GM12878 (cell line): ENCODE data around the gene PRPS2. TPM values are rescaled to one million over a fixed set of nuclear protein-coding genes. Genes with fewer than 3 reads are reported as not detected.

Experiments used
- ATAC-seq: fragments of 200-7000 bp; cut with Tn5 transposase; 3 replicates; pipeline ENCODE4 v1.9.1; 2020; ENCODE audit warnings: mild to moderate bottlenecking, moderate library complexity
- BruUV-seq: library from RNA; stranded (reverse); fragments of 400-500 nt; replicated peaks from 2 replicates; lab custom pipeline; 2021; lab: Mats Ljungman, UMichigan
- CTCF ChIA-PET: fragments of 300-600 bp; sonication (Branson Sonifier 250); formaldehyde crosslinking; extraction: SDS; loops from one replicate; lab custom pipeline; 2021; ENCODE audit warnings: inconsistent platforms; lab: Yijun Ruan, JAX
- POLR2A ChIA-PET: fragments of 350-600 bp; formaldehyde crosslinking; extraction: SDS; loops from one replicate; lab custom pipeline; 2021; ENCODE audit warnings: inconsistent platforms; lab: Charles Lee
- RAD21 ChIA-PET: fragments of 300-600 bp; sonication (Branson Sonifier 250); formaldehyde crosslinking; loops from one replicate; lab custom pipeline; 2023; ENCODE audit warnings: antibody characterized with exemption; ENCODE audit not compliant: unreplicated experiment; lab: Charles Lee
- SMC1A ChIA-PET: fragments of 300-600 bp; sonication (Branson Sonifier 250); formaldehyde crosslinking; loops from one replicate; lab custom pipeline; 2023; ENCODE audit not compliant: unreplicated experiment, uncharacterized antibody; lab: Charles Lee
- DNase-seq: peaks from one replicate; pipeline ENCODE4 v3.0.0-alpha.2; 2011; ENCODE audit warnings: low read depth, low spot score
- FAIRE-seq: peaks from 3 replicates; lab custom pipeline; 2011; peaks lifted over from hg19 to GRCh38; lab: Jason Lieb, UNC
- H2AFZ ChIP-seq: 2 replicates; pipeline ENCODE4 v1.6.0; 2011; ENCODE audit warnings: low read depth, low read length, control low read depth; ENCODE audit not compliant: control insufficient read depth
- H3K27ac ChIP-seq: 2 replicates; pipeline ENCODE4 v1.5.1; 2011; ENCODE audit warnings: control low read depth; ENCODE audit not compliant: control insufficient read depth, insufficient read depth
- H3K27me3 ChIP-seq, 2 experiments: replicated peaks in 1 of 2; 2 replicates each; pipeline versions ENCODE4 v1.6.0 to v1.6.1; 2011; ENCODE audit warnings: low read length in 1 of 2; ENCODE audit not compliant: control insufficient read depth in 2 of 2, insufficient read depth in 2 of 2
- H3K36me3 ChIP-seq, 2 experiments: 2 replicates each; pipeline ENCODE4 v1.5.1; 2011; ENCODE audit warnings: low read length in 1 of 2; ENCODE audit not compliant: control insufficient read depth in 2 of 2, insufficient read depth in 2 of 2
- H3K4me1 ChIP-seq: 2 replicates; pipeline ENCODE4 v1.6.1; 2011; ENCODE audit warnings: mild to moderate bottlenecking, low read length, moderate library complexity, mixed read lengths; ENCODE audit not compliant: control insufficient read depth, insufficient read depth
- H3K4me2 ChIP-seq: 2 replicates; pipeline ENCODE4 v1.6.0; 2011; ENCODE audit warnings: control low read depth; ENCODE audit not compliant: control insufficient read depth, insufficient read depth
- H3K4me3 ChIP-seq: fragments of 200-600 bp; sonication (generic); 2 replicates; pipeline ENCODE4 v1.5.1; 2016
- H3K79me2 ChIP-seq: 2 replicates; pipeline ENCODE4 v1.6.0; 2011; ENCODE audit warnings: low read length; ENCODE audit not compliant: control insufficient read depth, insufficient read depth
- H3K9ac ChIP-seq: 2 replicates; pipeline ENCODE4 v1.8.0; 2011; ENCODE audit warnings: low read length, control low read depth, mixed read lengths; ENCODE audit not compliant: control insufficient read depth, insufficient read depth
- H3K9me3 ChIP-seq: replicated peaks from 3 replicates; pipeline ENCODE4 v1.5.1; 2011; ENCODE audit warnings: mild to moderate bottlenecking, low read length; ENCODE audit not compliant: control insufficient read depth, insufficient read depth
- H4K20me1 ChIP-seq: 2 replicates; pipeline ENCODE4 v1.6.0; 2011; ENCODE audit not compliant: control insufficient read depth, insufficient read depth
- CBX3 ChIP-seq: fragments of 200-600 bp; sonication (generic); IDR thresholded peaks from 2 replicates; pipeline ENCODE4 v1.6.1; 2016; ENCODE audit warnings: low read depth, borderline replicate concordance
- GABPA ChIP-seq: IDR thresholded peaks from 2 replicates; pipeline ENCODE4 v1.6.1; 2014; ENCODE audit warnings: antibody characterized with exemption, low read depth, mild to moderate bottlenecking, inconsistent platforms
- NFIC ChIP-seq: IDR thresholded peaks from 2 replicates; pipeline ENCODE4 v1.6.1; 2012; ENCODE audit warnings: low read depth, mild to moderate bottlenecking, inconsistent platforms, low read length, moderate library complexity
- NR2C1 ChIP-seq: fragments of 450-650 bp; IDR thresholded peaks from 2 replicates; pipeline ENCODE4 v1.6.1; 2017; ENCODE audit warnings: antibody characterized with exemption, mild to moderate bottlenecking, moderate library complexity
- NR2F1 ChIP-seq: fragments of 450-650 bp; conservative IDR thresholded peaks from 2 replicates; pipeline ENCODE4 v1.6.1; 2017; ENCODE audit warnings: mild to moderate bottlenecking
- RCOR1 ChIP-seq: conservative IDR thresholded peaks from 2 replicates; pipeline ENCODE4 v1.6.1; 2012; ENCODE audit warnings: low read depth, low read length, improper control_type of control experiment
- RFX5 ChIP-seq: IDR thresholded peaks from 2 replicates; pipeline ENCODE4 v1.6.1; 2011; ENCODE audit warnings: low read depth, low read length, improper control_type of control experiment
- SUZ12 ChIP-seq: fragments of 200-600 bp; sonication (generic); IDR thresholded peaks from one replicate; pipeline ENCODE4 v1.6.1; 2018; ENCODE audit warnings: antibody characterized with exemption, mild to moderate bottlenecking; ENCODE audit not compliant: unreplicated experiment
- TCF3 ChIP-seq: IDR thresholded peaks from 2 replicates; pipeline ENCODE4 v1.6.1; 2012; ENCODE audit warnings: low read depth, mild to moderate bottlenecking, low read length, borderline replicate concordance; ENCODE audit not compliant: insufficient read depth
- WRNIP1 ChIP-seq: IDR thresholded peaks from 2 replicates; pipeline ENCODE4 v1.6.1; 2011; ENCODE audit warnings: low read depth, low read length, improper control_type of control experiment, borderline replicate concordance
- WGBS: methylation state at CpG from one replicate; pipeline ENCODE4 v1.1.6; 2016; ENCODE audit warnings: low lambda C conversion rate; ENCODE audit not compliant: insufficient replicate concordance, insufficient coverage; ENCODE audit errors: missing lambda C conversion rate; 5-methylcytosine and 5-hydroxymethylcytosine counted together
- in situ Hi-C: fragments of 300-500 bp; cut with MboI; formaldehyde crosslinking; loops from 9 replicates; pipeline ENCODE4 v1.14.3; 2018; ENCODE audit warnings: mixed read lengths
- intact Hi-C: fragments of 100-400 bp; cut with micrococcal nuclease; formaldehyde crosslinking; loops from one replicate; pipeline ENCODE4 v1.14.2; 2022; ENCODE audit not compliant: unreplicated experiment
- polyA plus RNA-seq, 11 experiments: library from polyadenylated mRNA; depleted of rRNA in 4 of 11; unstranded in 6 of 11; stranded (reverse) in 5 of 11; fragments of >200 nt; fragmentation: Nextera tagmentation in 4 of 11; fragmentation: Illumina TruSeq in 1 of 11; extraction: Ambion mirVana in 4 of 11; extraction: Trizol in 1 of 11; gene quantifications; 1 replicate in 1 of 11; 2 replicates in 10 of 11; pipeline versions ENCODE4 v1.2.1 to v1.2.3, GENCODE V29; 2011 to 2016; ENCODE audit warnings: inconsistent platforms in 2 of 11, missing spikeins in 2 of 11, low read depth in 1 of 11
- total RNA-seq, 4 experiments: library from RNA; depleted of rRNA in 3 of 4; stranded (reverse); fragments of >200 nt in 3 of 4; fragmentation: Illumina TruSeq in 1 of 4; extraction: Trizol in 1 of 4; gene quantifications; 2 replicates each; pipeline versions ENCODE4 v1.2.1 to v1.2.3, GENCODE V29; 2013 to 2021
- TF ChIP-seq, protein P1 (sequence below): IDR thresholded peaks from 2 replicates; pipeline ENCODE4 v1.6.1; 2012; ENCODE audit warnings: low read depth, low read length, improper control_type of control experiment
- TF ChIP-seq, protein P2 (sequence below): IDR thresholded peaks from 2 replicates; pipeline ENCODE4 v1.6.1; 2012; ENCODE audit warnings: mild to moderate bottlenecking, low read depth, low read length

The PRPS2 gene
- total and polyA plus RNA-seq, 10 of the 15 experiments (the other 5 are each of a cell fraction or from before 2014, with no cell fraction given): 44.1 to 102 (median 58.2) TPM

DNA sequence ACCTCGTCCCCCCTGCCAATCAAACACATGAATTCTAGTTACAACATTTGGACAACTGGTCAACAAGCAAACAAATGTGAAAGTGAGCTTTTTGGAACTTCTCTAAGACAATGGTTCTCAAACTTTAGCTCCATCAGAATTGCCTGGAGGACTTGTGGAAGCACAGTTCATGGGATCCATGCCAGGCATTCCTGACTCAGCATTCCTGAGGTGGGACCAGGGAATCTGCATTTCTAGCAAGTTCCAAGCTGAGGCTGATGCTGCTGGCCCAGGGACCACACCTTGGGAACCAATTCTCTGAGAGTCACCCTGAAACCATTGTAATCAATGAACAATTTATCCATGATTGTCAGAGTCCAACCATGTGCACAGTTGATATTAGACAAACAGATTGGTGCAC lies 43.8 kb upstream of the PRPS2 start (continued):
- TF ChIP-seq CBX3 (no peak), SUZ12 (no peak), GABPA (no peak)

DNA sequence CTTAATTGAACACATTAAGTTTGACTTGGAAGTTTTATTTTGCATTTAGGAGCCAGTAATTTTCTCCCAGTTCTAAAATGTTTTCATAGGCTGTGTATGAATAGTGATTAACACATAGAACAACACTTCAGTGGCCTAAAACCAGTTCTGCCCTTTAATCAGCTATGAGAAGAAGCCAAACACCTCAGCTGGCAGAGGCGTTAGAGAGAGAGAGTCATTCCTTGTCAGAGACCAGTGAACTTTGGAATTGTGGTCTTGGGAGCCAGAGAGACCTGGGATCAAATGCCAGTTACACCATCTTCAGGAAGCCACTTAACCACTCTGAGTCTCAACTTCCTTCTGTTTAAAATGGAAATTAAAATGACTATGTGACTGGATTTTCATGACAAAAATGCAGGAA lies 39.3 kb upstream of the PRPS2 start:
- no peak overlapping the region for H3K9ac ChIP-seq
- FAIRE-seq: no peak
- no peaks in the 10 kb centered on the region for H3K4me1 ChIP-seq
- ChIA-PET CTCF (interaction anchor here (1.0 to 1.7 kb wide), 3 partner anchors 10 to 50 kb away, joined by 4 to 6 read pairs (median 4); no protein-coding TSS in a partner anchor), SMC1A (interaction anchor here (0.6 to 0.9 kb wide), 2 partner anchors 19 to 1916 kb away, joined by 3 read pairs; no protein-coding TSS in a partner anchor), RAD21 (no interaction called here), POLR2A (no interaction called here)
- H3K4me3 ChIP-seq: no peak overlapping the region
- in situ Hi-C loops (no loop called here), intact Hi-C loops (no loop called here)
- WGBS: 8% methylated on average over 1 of the region's 1 CpG
- H4K20me1 ChIP-seq: no peaks in the 10 kb centered on the region
- no peaks in the 10 kb centered on the region for H3K79me2 ChIP-seq
- H3K4me2 ChIP-seq: no peak overlapping the region
- H3K27me3 ChIP-seq: no peaks in the 10 kb centered on the region; a peak in 2 of 4 replicates
- no peak overlapping the region for H2AFZ ChIP-seq
- DNase-seq: no peak
- TF ChIP-seq, protein P1, sequence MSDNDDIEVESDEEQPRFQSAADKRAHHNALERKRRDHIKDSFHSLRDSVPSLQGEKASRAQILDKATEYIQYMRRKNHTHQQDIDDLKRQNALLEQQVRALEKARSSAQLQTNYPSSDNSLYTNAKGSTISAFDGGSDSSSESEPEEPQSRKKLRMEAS: no peak
- BruUV-seq: no TSS peak
- H3K36me3 ChIP-seq: no peaks in the 10 kb centered on the region
- H3K9me3 ChIP-seq: no peaks in the 10 kb centered on the region; the same call in 2 of the 3 replicates
- H3K27ac ChIP-seq: no peak overlapping the region
- no peak for ATAC-seq

DNA sequence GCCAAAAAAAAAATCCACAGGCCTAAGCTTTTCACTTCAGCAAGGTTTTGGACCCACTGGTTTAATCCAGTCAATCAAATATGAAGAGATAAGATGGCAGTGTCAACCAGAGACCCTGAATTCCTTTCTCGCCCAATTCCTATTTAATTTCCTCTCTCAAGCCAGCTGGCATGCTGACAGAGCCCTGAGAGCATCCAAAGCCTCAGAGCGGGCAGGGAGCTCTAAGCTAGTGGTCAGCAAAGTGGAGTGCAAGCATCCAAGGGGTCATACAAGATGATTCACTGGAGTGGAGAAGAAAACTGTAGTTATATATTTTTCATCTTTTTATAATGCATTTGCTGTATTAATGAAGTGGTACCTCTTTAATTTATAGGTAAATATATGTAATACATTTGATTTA lies 37.8 kb upstream of the PRPS2 start:
- FAIRE-seq: no peak
- TF ChIP-seq NR2C1 (no peak), NFIC (no peak), NR2F1 (no peak), TCF3 (no peak), RFX5 (no peak), WRNIP1 (no peak), RCOR1 (no peak)
- TF ChIP-seq, protein P2, sequence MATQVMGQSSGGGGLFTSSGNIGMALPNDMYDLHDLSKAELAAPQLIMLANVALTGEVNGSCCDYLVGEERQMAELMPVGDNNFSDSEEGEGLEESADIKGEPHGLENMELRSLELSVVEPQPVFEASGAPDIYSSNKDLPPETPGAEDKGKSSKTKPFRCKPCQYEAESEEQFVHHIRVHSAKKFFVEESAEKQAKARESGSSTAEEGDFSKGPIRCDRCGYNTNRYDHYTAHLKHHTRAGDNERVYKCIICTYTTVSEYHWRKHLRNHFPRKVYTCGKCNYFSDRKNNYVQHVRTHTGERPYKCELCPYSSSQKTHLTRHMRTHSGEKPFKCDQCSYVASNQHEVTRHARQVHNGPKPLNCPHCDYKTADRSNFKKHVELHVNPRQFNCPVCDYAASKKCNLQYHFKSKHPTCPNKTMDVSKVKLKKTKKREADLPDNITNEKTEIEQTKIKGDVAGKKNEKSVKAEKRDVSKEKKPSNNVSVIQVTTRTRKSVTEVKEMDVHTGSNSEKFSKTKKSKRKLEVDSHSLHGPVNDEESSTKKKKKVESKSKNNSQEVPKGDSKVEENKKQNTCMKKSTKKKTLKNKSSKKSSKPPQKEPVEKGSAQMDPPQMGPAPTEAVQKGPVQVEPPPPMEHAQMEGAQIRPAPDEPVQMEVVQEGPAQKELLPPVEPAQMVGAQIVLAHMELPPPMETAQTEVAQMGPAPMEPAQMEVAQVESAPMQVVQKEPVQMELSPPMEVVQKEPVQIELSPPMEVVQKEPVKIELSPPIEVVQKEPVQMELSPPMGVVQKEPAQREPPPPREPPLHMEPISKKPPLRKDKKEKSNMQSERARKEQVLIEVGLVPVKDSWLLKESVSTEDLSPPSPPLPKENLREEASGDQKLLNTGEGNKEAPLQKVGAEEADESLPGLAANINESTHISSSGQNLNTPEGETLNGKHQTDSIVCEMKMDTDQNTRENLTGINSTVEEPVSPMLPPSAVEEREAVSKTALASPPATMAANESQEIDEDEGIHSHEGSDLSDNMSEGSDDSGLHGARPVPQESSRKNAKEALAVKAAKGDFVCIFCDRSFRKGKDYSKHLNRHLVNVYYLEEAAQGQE: no peak

More for the DNA sequence above, 37.8 kb upstream of the PRPS2 start:
- intact Hi-C loops (no loop called here), in situ Hi-C loops (no loop called here)
- H2AFZ ChIP-seq: no peak overlapping the region
- no TSS peak for BruUV-seq
- ChIA-PET SMC1A (no interaction called here), CTCF (interaction anchor here (1.0 to 1.7 kb wide), 3 partner anchors 8 to 18 kb away, joined by 3 to 5 read pairs (median 4); no protein-coding TSS in a partner anchor), RAD21 (no interaction called here), POLR2A (no interaction called here)
- DNase-seq (no peak), ATAC-seq (no peak)
- 3% methylated on average over 2 of the region's 2 CpGs for WGBS
- no peak overlapping the region for H3K4me2 ChIP-seq
- no peak overlapping the region for H3K27ac ChIP-seq
- no peak overlapping the region for H3K4me3 ChIP-seq
- H3K79me2 ChIP-seq: no peaks in the 10 kb centered on the region
- H3K9ac ChIP-seq: no peak overlapping the region
- H4K20me1 ChIP-seq: no peaks in the 10 kb centered on the region
- H3K36me3 ChIP-seq: no peaks in the 10 kb centered on the region
- no peaks in the 10 kb centered on the region for H3K4me1 ChIP-seq
- peaks cover 1 to 2% of the 10 kb centered on the region in 2 experiments; a peak in 2 of 4 replicates for H3K27me3 ChIP-seq
- no peaks in the 10 kb centered on the region; the same call in 2 of the 3 replicates for H3K9me3 ChIP-seq
